B cell (primary cell): Measurements from ENCODE around the gene RAB41. TPM values are rescaled to one million over a fixed set of nuclear protein-coding genes. Genes with fewer than 3 reads are reported as not detected.

Experiments
- ATAC-seq: fragments of 200-7000 bp; cut with Tn5 transposase; one replicate; pipeline ENCODE4 v1.10.0; 2021; ENCODE audit warnings: low read depth, mild to moderate bottlenecking, moderate number of reproducible peaks, moderate library complexity
- CTCF ChIA-PET: fragments of 350-600 bp; sonication (Branson Sonifier 250); formaldehyde crosslinking; loops from one replicate; lab custom pipeline; 2021; ENCODE audit warnings: antibody characterized with exemption, inconsistent platforms; lab: Charles Lee
- POLR2A ChIA-PET: fragments of 350-600 bp; sonication (Branson Sonifier 250); formaldehyde crosslinking; loops from one replicate; lab custom pipeline; 2021; ENCODE audit warnings: antibody characterized with exemption; lab: Charles Lee
- DNase-seq: peaks from one replicate; pipeline ENCODE4 v3.0.0; 2013
- H2AFZ ChIP-seq: 2 replicates; pipeline ENCODE4 v1.6.1; 2012; ENCODE audit warnings: mild to moderate bottlenecking, low read depth, low read length; ENCODE audit not compliant: insufficient read depth, poor library complexity, severe bottlenecking
- H3K27ac ChIP-seq, 2 donors: 1 replicate in 1 of 2; 2 replicates in 1 of 2; pipeline ENCODE4 v1.5.1; 2012 to 2013; ENCODE audit warnings: low read length in 2 of 2, mild to moderate bottlenecking in 2 of 2, moderate library complexity in 1 of 2
- H3K27me3 ChIP-seq, 4 experiments: fragments of 200-600 bp in 1 of 4; sonication (generic) in 1 of 4; replicated peaks in 1 of 4; 1 replicate in 2 of 4; 2 replicates in 2 of 4; pipeline versions ENCODE4 v1.6.1 to v1.7.0; 2013 to 2016; ENCODE audit warnings: low read length in 3 of 4, mild to moderate bottlenecking in 2 of 4, mixed read lengths in 1 of 4, moderate library complexity in 1 of 4; ENCODE audit not compliant: insufficient read depth in 4 of 4, control insufficient read depth in 3 of 4; ENCODE audit errors: control extremely low read depth in 1 of 4
- H3K36me3 ChIP-seq, 2 experiments: replicated peaks in 1 of 2; 1 replicate in 1 of 2; 2 replicates in 1 of 2; pipeline versions ENCODE4 v1.6.1 to v1.7.1; 2013; ENCODE audit warnings: low read length in 1 of 2; ENCODE audit not compliant: insufficient read depth in 2 of 2, control insufficient read depth in 1 of 2; ENCODE audit errors: control extremely low read depth in 1 of 2, extremely low read depth in 1 of 2
- H3K4me1 ChIP-seq, 2 donors: fragments of 200-600 bp in 1 of 2; sonication (generic) in 1 of 2; 1 replicate in 1 of 2; 2 replicates in 1 of 2; pipeline versions ENCODE4 v1.5.1 to v1.6.1; 2013 to 2017; ENCODE audit warnings: low read length in 2 of 2; ENCODE audit not compliant: control insufficient read depth in 2 of 2, insufficient read depth in 2 of 2
- H3K4me2 ChIP-seq: replicated peaks from 2 replicates; pipeline ENCODE3; 2012; ENCODE audit warnings: mild to moderate bottlenecking, low read depth, low read length; ENCODE audit not compliant: poor library complexity, severe bottlenecking
- H3K4me3 ChIP-seq, 5 experiments: fragments of 200-600 bp in 1 of 5; sonication (generic) in 1 of 5; 1 replicate in 3 of 5; 2 replicates in 2 of 5; pipeline versions ENCODE4 v1.5.1 to v1.7.0; 2011 to 2016; ENCODE audit warnings: low read length in 4 of 5, mild to moderate bottlenecking in 4 of 5, low read depth in 2 of 5, control low read depth in 1 of 5, moderate library complexity in 1 of 5; ENCODE audit not compliant: insufficient read depth in 1 of 5; ENCODE audit errors: control extremely low read depth in 1 of 5, extremely low read depth in 1 of 5
- H3K79me2 ChIP-seq: fragments of 200-600 bp; sonication (generic); one replicate; pipeline ENCODE4 v1.6.0; 2016; ENCODE audit warnings: low read length; ENCODE audit not compliant: control insufficient read depth, insufficient read depth
- H3K9ac ChIP-seq: fragments of 200-600 bp; sonication (generic); 2 replicates; pipeline ENCODE4 v1.6.1; 2017; ENCODE audit warnings: mild to moderate bottlenecking, low read length, moderate library complexity
- H3K9me3 ChIP-seq, 3 donors: one replicate each; pipeline versions ENCODE4 v1.6.1 to v1.7.1; 2013; ENCODE audit warnings: low read length in 2 of 3; ENCODE audit not compliant: control insufficient read depth in 2 of 3, insufficient read depth in 1 of 3; ENCODE audit errors: control extremely low read depth in 1 of 3
- H4K20me1 ChIP-seq: 2 replicates; pipeline ENCODE4 v1.6.0; 2012; ENCODE audit warnings: mild to moderate bottlenecking, low read length; ENCODE audit not compliant: insufficient read depth, control insufficient read depth, poor library complexity, severe bottlenecking
- H3K27ac Mint-ChIP-seq: one replicate; pipeline ENCODE4 v1.8.0; 2021; ENCODE audit warnings: mixed read lengths
- H3K27me3 Mint-ChIP-seq: one replicate; pipeline ENCODE4 v1.8.0; 2021; ENCODE audit warnings: mixed read lengths
- H3K4me1 Mint-ChIP-seq: one replicate; pipeline ENCODE4 v1.8.0; 2021; ENCODE audit warnings: mixed read lengths
- H3K4me3 Mint-ChIP-seq: one replicate; pipeline ENCODE4 v1.8.0; 2021; ENCODE audit warnings: mixed read lengths
- H3K9me3 Mint-ChIP-seq: one replicate; pipeline ENCODE4 v1.8.0; 2022; ENCODE audit warnings: mixed read lengths; ENCODE audit not compliant: insufficient read depth
- EZH2 ChIP-seq: IDR thresholded peaks from 2 replicates; pipeline ENCODE4 v1.6.1; 2012; ENCODE audit warnings: borderline replicate concordance, low read depth, mild to moderate bottlenecking, moderate library complexity, low read length; ENCODE audit not compliant: insufficient read depth, poor library complexity, severe bottlenecking
- WGBS: methylation state at CpG from one replicate; pipeline ENCODE4 v1.1.5; 2013; ENCODE audit warnings: missing lambda C conversion rate; ENCODE audit not compliant: insufficient coverage; 5-methylcytosine and 5-hydroxymethylcytosine counted together
- intact Hi-C: fragments of 100-400 bp; cut with micrococcal nuclease; formaldehyde crosslinking; loops from one replicate; pipeline ENCODE4 v1.10.0; 2022
- polyA plus RNA-seq: library from polyadenylated mRNA; depleted of rRNA; stranded (reverse); fragments of >200 nt; gene quantifications from 2 replicates; pipeline ENCODE4 v1.2.3, GENCODE V29; 2012
- small RNA-seq: library from RNA; depleted of rRNA; stranded (forward); fragments of <200 nt; gene quantifications from one replicate; pipeline ENCODE3, GENCODE V24; 2012; ENCODE audit warnings: low replicate concordance, low read depth; ENCODE audit not compliant: insufficient read length
- total RNA-seq, 2 donors: library from RNA; stranded (reverse); fragments of 120-200 nt in 1 of 2; gene quantifications; 1 replicate in 1 of 2; 2 replicates in 1 of 2; pipeline versions ENCODE4 v1.2.3 to v1.2.4, GENCODE V29; 2013 to 2022

Gene RAB41
- total and polyA plus RNA-seq, 2 donors (not counting 1 experiment from before 2014, with no cell fraction given) = not detected

DNA sequence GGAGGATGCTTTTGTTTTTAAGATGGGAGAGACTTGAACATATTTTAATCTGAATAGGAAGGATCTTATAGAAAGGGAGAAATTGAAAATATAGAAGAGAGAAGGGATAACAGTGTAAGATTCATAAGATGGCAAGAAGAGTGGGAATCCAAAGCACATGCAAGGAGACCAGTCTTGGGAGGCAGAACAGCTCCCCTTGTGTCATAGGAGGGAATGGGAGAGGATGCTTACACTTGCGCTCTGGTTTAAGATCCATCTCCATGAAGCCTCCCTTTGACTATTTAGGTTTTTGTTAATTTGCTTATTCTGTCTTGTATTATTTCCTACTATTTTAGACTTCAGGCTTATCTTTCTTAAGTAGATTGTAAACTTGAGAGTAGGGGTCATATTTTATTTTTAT lies 50.6 kb downstream of the RAB41 start:
- H3K27ac ChIP-seq = no peak overlapping the region
- H3K9ac ChIP-seq = no peak overlapping the region
- no peak overlapping the region for H3K4me3 ChIP-seq
- Mint-ChIP-seq H3K9me3 (no peaks in the 10 kb centered on the region), H3K27me3 (no peaks in the 10 kb centered on the region), H3K4me3 (no peak overlapping the region), H3K27ac (no peak overlapping the region), H3K4me1 (peaks cover 5% of the 10 kb centered on the region)
- ChIA-PET CTCF (no interaction called here), POLR2A (no interaction called here)
- no peak overlapping the region for H2AFZ ChIP-seq
- H3K27me3 ChIP-seq = no peaks in the 10 kb centered on the region
- no peak overlapping the region for H3K4me2 ChIP-seq
- no CpG with 5 or more reads among the region's 1 CpG for WGBS
- no peaks in the 10 kb centered on the region for H3K79me2 ChIP-seq
- no peaks in the 10 kb centered on the region for H4K20me1 ChIP-seq
- no peaks in the 10 kb centered on the region for H3K9me3 ChIP-seq
- H3K4me1 ChIP-seq = peaks cover 0 to 3% of the 10 kb centered on the region in 2 donors
- H3K36me3 ChIP-seq = no peaks in the 10 kb centered on the region
- intact Hi-C loops = no loop called here
- TF ChIP-seq EZH2 = no peak
- no peak for DNase-seq
- ATAC-seq = no peak

Small RNA genes lying within 50 kb of the gene (small RNA-seq; reads per million reads assigned to genes)
- not detected for gene RNA5SP507

Other genes with a start within 250 kb of the RAB41 start
- gene AWAT2, start 232.2 kb upstream of the RAB41 start, total RNA-seq = not detected in 2 replicates
- not detected in 2 replicates for gene AWAT2, start 232.2 kb upstream of the RAB41 start, polyA plus RNA-seq
- gene OTUD6A, start 219.7 kb upstream of the RAB41 start, total RNA-seq = not detected in 2 replicates
- not detected in 2 replicates for gene OTUD6A, start 219.7 kb upstream of the RAB41 start, polyA plus RNA-seq
- gene IGBP1, start 148.7 kb upstream of the RAB41 start, total RNA-seq = 51.8 and 54.7 TPM in 2 replicates
- 40.1 and 45.3 TPM in 2 replicates for gene IGBP1, start 148.7 kb upstream of the RAB41 start, polyA plus RNA-seq
- not detected in 2 replicates for gene DGAT2L6, start 104.7 kb upstream of the RAB41 start, total RNA-seq
- not detected in 2 replicates for gene DGAT2L6, start 104.7 kb upstream of the RAB41 start, polyA plus RNA-seq
- not detected in 2 replicates for gene AWAT1, start 47.5 kb upstream of the RAB41 start, total RNA-seq
- gene AWAT1, start 47.5 kb upstream of the RAB41 start, polyA plus RNA-seq = not detected in 2 replicates
- 0.76 and 0.80 TPM in 2 replicates for gene P2RY4, start 22.0 kb upstream of the RAB41 start, total RNA-seq
- 0.14 and 0.34 TPM in 2 replicates for gene P2RY4, start 22.0 kb upstream of the RAB41 start, polyA plus RNA-seq
- not detected in 2 replicates for gene ARR3, start 13.8 kb upstream of the RAB41 start, total RNA-seq
- gene ARR3, start 13.8 kb upstream of the RAB41 start, polyA plus RNA-seq = not detected in 2 replicates
- 12.0 and 13.8 TPM in 2 replicates for gene PDZD11, start 7.8 kb downstream of the RAB41 start, total RNA-seq
- 10.9 and 16.3 TPM in 2 replicates for gene PDZD11, start 7.8 kb downstream of the RAB41 start, polyA plus RNA-seq
- 0.07 and 0.22 TPM in 2 replicates for gene KIF4A, start 7.9 kb downstream of the RAB41 start, total RNA-seq
- gene KIF4A, start 7.9 kb downstream of the RAB41 start, polyA plus RNA-seq = 0.06 TPM in 2 replicates
- gene GDPD2, start 141.1 kb downstream of the RAB41 start, total RNA-seq = not detected in 2 replicates
- not detected in 2 replicates for gene GDPD2, start 141.1 kb downstream of the RAB41 start, polyA plus RNA-seq
- gene DLG3, start 162.7 kb downstream of the RAB41 start, total RNA-seq = 6.9 and 7.4 TPM in 2 replicates
- 1.5 and 3.0 TPM in 2 replicates for gene DLG3, start 162.7 kb downstream of the RAB41 start, polyA plus RNA-seq